GM12864 (cell line): ENCODE data around the gene DOP1B.
A peak's percentile ranks its signal among the peaks of the same experiment; 100 is the strongest.

Source experiments
- DNase-seq: peaks from one replicate; pipeline ENCODE4 v3.0.0-alpha.2; 2011; ENCODE audit warnings: low read depth
- H3K4me3 ChIP-seq: 2 replicates; pipeline ENCODE4 v1.5.1; 2011; ENCODE audit warnings: mild to moderate bottlenecking, low read depth, low read length, control low read depth
- CTCF ChIP-seq: IDR thresholded peaks from 2 replicates; pipeline ENCODE4 v1.5.1; 2011; ENCODE audit warnings: low read depth, mild to moderate bottlenecking, moderate library complexity, low read length, control low read depth, inconsistent platforms; ENCODE audit errors: missing control alignments

Gene DOP1B

GRCh38 chr21:36156815-36157670 lies at the start of gene DOP1B:
Gene DOP1B (plus strand): TSS chr21:36156824. CDS start chr21:36164734, 7,910 bp downstream.
- TF ChIP-seq CTCF, result no peak
- H3K4me3 ChIP-seq, result peak within 1 kb of the TSS; percentile 74
- no peak for DNase-seq

- DNase-seq, result no peak
- TF ChIP-seq CTCF, result no peak
- no peak overlapping the region for H3K4me3 ChIP-seq
Observed at GRCh38 chr21:36109868-36110267, 46.8 kb upstream of the DOP1B start.

GRCh38 chr21:36111238-36111637 lies 45.4 kb upstream of the DOP1B start:
- no peak for TF ChIP-seq CTCF
- DNase-seq, result no peak

GRCh38 chr21:36113647-36114428 lies 42.8 kb upstream of the DOP1B start:
- peak overlapping the region; percentile 23; the same call in 1 of the 2 replicates for H3K4me3 ChIP-seq
- DNase-seq, result no peak
- TF ChIP-seq CTCF, result no peak

More at GRCh38 chr21:36111238-36111637, 45.4 kb upstream of the DOP1B start:
- H3K4me3 ChIP-seq, result no peak overlapping the region

GRCh38 chr21:36115138-36115730 lies 41.4 kb upstream of the DOP1B start:
- H3K4me3 ChIP-seq, result no peak overlapping the region
- no peak for TF ChIP-seq CTCF
- DNase-seq, result no peak

GRCh38 chr21:36117286-36117741 lies 39.3 kb upstream of the DOP1B start:
- no peak for DNase-seq
- no peak for TF ChIP-seq CTCF
- no peak overlapping the region for H3K4me3 ChIP-seq
